Small intestine (tissue), 7 donors: ENCODE data around the gene LRRC55. TPM values are rescaled to one million over a fixed set of nuclear protein-coding genes. Genes with fewer than 3 reads are reported as not detected.

Experiments used
- DNase-seq, 2 donors: peaks; one replicate each; pipeline versions ENCODE4 v3.0.0 to v3.0.0-alpha.2; 2013
- FAIRE-seq: peaks from 2 replicates; lab custom pipeline; 2012; peaks lifted over from hg19 to GRCh38; lab: Jason Lieb, UNC
- H3K27ac ChIP-seq, 3 donors: one replicate each; pipeline ENCODE4 v1.5.1; 2013; ENCODE audit warnings: low read length in 2 of 3, mild to moderate bottlenecking in 2 of 3, control low read depth in 1 of 3, inconsistent platforms in 1 of 3, low read depth in 1 of 3, moderate library complexity in 1 of 3
- H3K27me3 ChIP-seq, 3 donors: one replicate each; pipeline ENCODE4 v1.6.1; 2013; ENCODE audit warnings: low read length in 3 of 3, inconsistent platforms in 1 of 3; ENCODE audit not compliant: control insufficient read depth in 3 of 3, insufficient read depth in 3 of 3
- H3K36me3 ChIP-seq, 3 donors: one replicate each; pipeline ENCODE4 v1.6.1; 2013; ENCODE audit warnings: low read length in 3 of 3, inconsistent platforms in 1 of 3, low read depth in 1 of 3, mild to moderate bottlenecking in 1 of 3, moderate library complexity in 1 of 3; ENCODE audit not compliant: control insufficient read depth in 3 of 3, insufficient read depth in 2 of 3
- H3K4me1 ChIP-seq, 3 donors: one replicate each; pipeline ENCODE4 v1.6.1; 2013; ENCODE audit warnings: low read length in 2 of 3, inconsistent platforms in 1 of 3, low read depth in 1 of 3, mild to moderate bottlenecking in 1 of 3, moderate library complexity in 1 of 3; ENCODE audit not compliant: control insufficient read depth in 3 of 3, insufficient read depth in 2 of 3
- H3K4me3 ChIP-seq, 3 donors: one replicate each; pipeline ENCODE4 v1.5.1; 2013; ENCODE audit warnings: low read length in 3 of 3, control low read depth in 1 of 3, inconsistent platforms in 1 of 3, low read depth in 1 of 3, mild to moderate bottlenecking in 1 of 3, moderate library complexity in 1 of 3
- H3K9me3 ChIP-seq, 2 donors: one replicate each; pipeline ENCODE4 v1.6.1; 2013; ENCODE audit warnings: low read depth in 1 of 2, low read length in 1 of 2; ENCODE audit not compliant: control insufficient read depth in 2 of 2, insufficient read depth in 1 of 2
- WGBS, 3 donors: extraction: QIAGEN DNeasy Blood & Tissue Kit; methylation state at CpG; one replicate each; pipeline ENCODE4 v1.1.7; 2013; 5-methylcytosine and 5-hydroxymethylcytosine counted together
- polyA plus RNA-seq, 4 donors: library from polyadenylated mRNA; stranded (reverse) in 3 of 4; unstranded in 1 of 4; fragments of 200-250 nt in 3 of 4; fragments of 120-200 nt in 1 of 4; gene quantifications; one replicate each; pipeline versions ENCODE4 v1.2.1 to v1.2.3, GENCODE V29; 2013
- donor health status: healthy with polysubstance abuse.
- donor health status: control.
- donor health status: control.
- donor health status: Bipolar disorder and iron deficiency.
- donor health status: healthy.

The LRRC55 gene
- polyA plus RNA-seq, 4 donors: 0.44 to 1.6 TPM; not detected in 2

GRCh38 chr11:57144531-57145320 lies 37.0 kb upstream of the LRRC55 start:
- H3K4me3 ChIP-seq: no peak overlapping the region
- H3K9me3 ChIP-seq: no peaks in the 10 kb centered on the region
- DNase-seq: no peak
- no peaks in the 10 kb centered on the region for H3K36me3 ChIP-seq
- no peak overlapping the region for H3K27ac ChIP-seq
- H3K27me3 ChIP-seq: peaks cover 0 to 4% (median 0%) of the 10 kb centered on the region in 3 donors
- no peak for FAIRE-seq
- H3K4me1 ChIP-seq: no peaks in the 10 kb centered on the region
- 24 to 32% (median 30%) methylated on average over 9 of the region's 9 CpGs for WGBS, 3 donors

GRCh38 chr11:57146301-57146700 lies 35.5 kb upstream of the LRRC55 start:
- no peaks in the 10 kb centered on the region for H3K4me1 ChIP-seq
- 71 to 83% (median 76%) methylated on average over 3 of the region's 3 CpGs for WGBS, 3 donors
- H3K27ac ChIP-seq: no peak overlapping the region
- H3K27me3 ChIP-seq: peaks cover 0 to 4% (median 0%) of the 10 kb centered on the region in 3 donors
- no peaks in the 10 kb centered on the region for H3K9me3 ChIP-seq
- DNase-seq: no peak
- no peak for FAIRE-seq
- no peak overlapping the region for H3K4me3 ChIP-seq
- H3K36me3 ChIP-seq: no peaks in the 10 kb centered on the region

GRCh38 chr11:57148621-57149020 lies 33.1 kb upstream of the LRRC55 start:
- Histone ChIP-seq H3K27me3 (peaks cover 0 to 4% (median 0%) of the 10 kb centered on the region in 3 donors), H3K36me3 (no peaks in the 10 kb centered on the region), H3K4me1 (no peaks in the 10 kb centered on the region), H3K9me3 (no peaks in the 10 kb centered on the region), H3K4me3 (no peak overlapping the region), H3K27ac (no peak overlapping the region)
- no peak for FAIRE-seq
- WGBS, 3 donors: 65 to 73% (median 68%) methylated on average over 5 of the region's 5 CpGs
- DNase-seq: no peak

GRCh38 chr11:57150454-57150917 lies 31.3 kb upstream of the LRRC55 start:
- no peaks in the 10 kb centered on the region for H3K27me3 ChIP-seq
- H3K4me1 ChIP-seq: no peaks in the 10 kb centered on the region
- WGBS, 3 donors: 29 to 38% (median 32%) methylated on average over 4 of the region's 4 CpGs
- H3K36me3 ChIP-seq: no peaks in the 10 kb centered on the region
- H3K4me3 ChIP-seq: no peak overlapping the region
- no peaks in the 10 kb centered on the region for H3K9me3 ChIP-seq
- no peak for DNase-seq
- FAIRE-seq: no peak
- no peak overlapping the region for H3K27ac ChIP-seq

DNA sequence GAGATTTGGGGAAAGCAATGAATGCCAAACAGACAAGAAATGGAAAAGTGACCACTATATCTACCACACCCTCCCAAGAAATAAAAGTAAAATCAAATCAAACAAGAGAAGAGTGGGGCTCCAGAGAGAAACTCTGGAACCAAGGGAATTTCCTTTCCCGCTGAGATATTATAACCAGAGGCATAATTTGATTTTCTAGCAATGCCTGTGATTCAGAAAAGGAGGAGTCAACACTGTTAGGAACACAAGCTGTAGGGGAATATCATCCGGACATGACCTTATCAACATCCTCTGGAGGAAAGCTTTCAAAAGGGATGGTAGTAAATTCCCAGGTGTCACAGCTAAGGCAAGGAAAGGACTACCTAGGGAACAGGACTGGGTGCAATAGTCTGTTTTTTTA lies 29.6 kb upstream of the LRRC55 start:
- 44 to 66% (median 54%) methylated on average over 2 of the region's 2 CpGs for WGBS, 3 donors
- Histone ChIP-seq H3K27ac (no peak overlapping the region), H3K27me3 (peaks cover 0 to 4% (median 0%) of the 10 kb centered on the region in 3 donors), H3K9me3 (no peaks in the 10 kb centered on the region), H3K36me3 (no peaks in the 10 kb centered on the region), H3K4me3 (no peak overlapping the region), H3K4me1 (no peaks in the 10 kb centered on the region)
- no peak for FAIRE-seq
- no peak for DNase-seq

DNA sequence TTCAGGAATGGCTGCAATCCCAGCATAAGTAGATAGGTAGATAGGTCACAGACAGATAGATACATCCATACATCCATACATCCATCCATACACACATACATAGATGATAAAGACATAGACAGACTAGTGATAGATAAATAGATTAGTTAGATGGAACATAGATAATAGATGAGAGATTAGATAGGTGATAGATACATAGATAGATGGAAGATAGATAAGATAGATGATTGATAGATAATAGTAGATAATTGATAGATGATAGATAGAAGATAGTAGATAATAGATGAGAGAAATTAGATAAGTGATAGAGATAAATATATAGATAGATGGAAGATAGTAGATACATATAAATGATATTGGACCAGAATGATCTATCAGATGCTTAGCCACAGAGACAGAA lies 28.3 kb upstream of the LRRC55 start:
- Histone ChIP-seq H3K4me1 (no peaks in the 10 kb centered on the region), H3K4me3 (no peak overlapping the region), H3K27me3 (peaks cover 0 to 7% (median 0%) of the 10 kb centered on the region in 3 donors), H3K27ac (no peak overlapping the region), H3K36me3 (no peaks in the 10 kb centered on the region), H3K9me3 (no peaks in the 10 kb centered on the region)
- DNase-seq (no peak), FAIRE-seq (no peak)

DNA sequence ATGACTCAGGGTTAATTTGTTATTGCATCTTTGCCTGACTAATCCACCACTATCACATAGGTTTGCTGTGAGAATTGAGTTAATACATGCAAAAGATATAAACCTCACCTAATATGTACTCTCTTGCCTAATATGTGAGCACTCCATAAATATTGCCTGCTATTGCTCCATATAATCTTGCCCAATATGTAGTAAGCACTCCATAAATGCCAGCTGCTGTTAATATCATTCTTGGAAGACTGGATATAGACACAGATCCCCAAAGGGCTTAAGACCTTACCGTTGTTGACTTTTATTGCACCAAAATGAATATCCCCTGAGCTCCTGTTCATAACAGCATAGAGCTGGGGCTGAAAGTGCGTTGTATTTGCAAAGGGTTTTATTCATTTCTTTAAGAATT lies 27.0 kb upstream of the LRRC55 start:
- WGBS, 3 donors: 68 to 81% (median 72%) methylated on average over 2 of the region's 2 CpGs
- FAIRE-seq: no peak
- no peaks in the 10 kb centered on the region for H3K9me3 ChIP-seq

GRCh38 chr11:57155400-57155799 lies 26.4 kb upstream of the LRRC55 start:
- Histone ChIP-seq H3K27ac (no peak overlapping the region), H3K27me3 (peaks cover 0 to 7% (median 0%) of the 10 kb centered on the region in 3 donors), H3K36me3 (no peaks in the 10 kb centered on the region), H3K9me3 (no peaks in the 10 kb centered on the region), H3K4me1 (no peaks in the 10 kb centered on the region), H3K4me3 (no peak overlapping the region)
- no peak for FAIRE-seq
- DNase-seq: no peak
- WGBS, 3 donors: 29 to 67% (median 64%) methylated on average over 1 of the region's 1 CpG

More for the DNA sequence above, 27.0 kb upstream of the LRRC55 start:
- H3K36me3 ChIP-seq: no peaks in the 10 kb centered on the region
- H3K27ac ChIP-seq: no peak overlapping the region
- H3K4me3 ChIP-seq: no peak overlapping the region
- no peak for DNase-seq
- H3K4me1 ChIP-seq: no peaks in the 10 kb centered on the region
- H3K27me3 ChIP-seq: peaks cover 0 to 7% (median 0%) of the 10 kb centered on the region in 3 donors
